GM12891 (cell line): Measurements from ENCODE around the gene NVL.

Source experiments
- POLR2A ChIP-seq: IDR thresholded peaks from 2 replicates; pipeline ENCODE4 v1.6.1; 2011; ENCODE audit warnings: low read depth, low read length, control low read depth
- TAF1 ChIP-seq: IDR thresholded peaks from 2 replicates; pipeline ENCODE4 v1.6.1; 2011; ENCODE audit warnings: low read depth, low read length, control low read depth

- no peak for TF ChIP-seq TAF1
- TF ChIP-seq POLR2A, result no peak
Measured at GRCh38 chr1:224201383-224201782, 128.6 kb downstream of the NVL start.
